Measurements from ENCODE around the gene LRRC26.
A peak's percentile ranks its signal among the peaks of the same experiment; 100 is the strongest.

Gene LRRC26

DNA sequence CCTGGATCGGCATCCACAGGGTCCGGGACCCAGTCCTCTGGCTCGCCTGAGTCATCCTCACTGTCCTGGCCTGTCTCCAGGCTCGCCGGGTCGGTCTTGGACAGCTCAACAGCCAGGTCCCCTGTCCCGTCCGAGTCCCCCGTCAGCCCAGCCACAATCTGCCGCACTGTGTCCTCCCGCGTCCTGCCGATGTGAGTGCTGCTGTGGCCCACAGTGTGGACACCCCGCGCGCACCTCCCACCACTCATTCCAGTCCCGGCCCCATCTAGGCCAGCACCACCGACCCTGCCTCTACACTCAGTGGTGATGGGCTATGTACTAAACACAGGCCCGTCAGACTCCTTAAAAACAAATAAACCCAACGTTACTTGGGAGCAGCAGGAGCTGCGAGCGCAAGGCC lies 11.8 kb upstream of the LRRC26 start:
- no peak for DNase-seq

GRCh38 chr9:137180491-137180890 lies 10.6 kb upstream of the LRRC26 start:
- DNase-seq = no peak

GRCh38 chr9:137179761-137180160 lies 9.9 kb upstream of the LRRC26 start:
- no peak for DNase-seq

- no peak for DNase-seq
Measured at GRCh38 chr9:137178939-137179630, 9.2 kb upstream of the LRRC26 start.

DNA sequence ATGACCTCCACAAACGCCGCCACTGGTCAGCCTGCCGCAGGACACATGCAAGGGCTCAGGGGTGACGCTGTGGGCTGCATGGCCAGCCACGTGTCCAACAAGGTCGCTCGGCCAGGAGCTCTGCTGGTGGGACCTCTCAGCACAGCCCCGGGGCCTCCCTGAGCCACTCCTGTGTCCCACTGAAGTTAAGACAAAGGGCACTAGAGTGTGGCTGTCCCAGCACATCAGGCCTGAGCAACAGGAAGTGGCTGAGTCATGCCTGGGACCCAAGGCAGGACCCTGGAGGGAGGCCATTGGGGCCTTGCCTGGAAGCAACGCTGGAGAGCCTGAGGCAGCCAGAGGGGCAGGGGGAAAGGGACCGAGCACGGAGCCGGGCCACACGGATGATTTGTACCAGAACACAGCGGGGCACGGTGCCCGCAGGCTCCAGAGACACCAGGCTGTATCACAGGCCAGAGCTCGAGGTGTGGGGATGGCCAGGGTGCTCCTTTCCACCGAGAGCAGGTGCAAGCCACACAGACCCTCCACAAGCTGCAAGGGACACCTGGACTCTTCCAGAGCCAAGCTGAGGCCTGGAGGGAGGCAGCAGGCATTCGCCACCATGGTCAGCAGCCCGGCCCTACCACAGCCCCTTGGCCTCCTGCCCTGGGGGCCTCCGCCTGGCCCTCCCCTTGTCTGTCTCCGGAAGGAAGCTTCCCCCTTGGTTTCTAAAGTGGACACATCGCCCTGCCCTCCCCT lies 8.5 kb upstream of the LRRC26 start:
- no peak for DNase-seq

DNA sequence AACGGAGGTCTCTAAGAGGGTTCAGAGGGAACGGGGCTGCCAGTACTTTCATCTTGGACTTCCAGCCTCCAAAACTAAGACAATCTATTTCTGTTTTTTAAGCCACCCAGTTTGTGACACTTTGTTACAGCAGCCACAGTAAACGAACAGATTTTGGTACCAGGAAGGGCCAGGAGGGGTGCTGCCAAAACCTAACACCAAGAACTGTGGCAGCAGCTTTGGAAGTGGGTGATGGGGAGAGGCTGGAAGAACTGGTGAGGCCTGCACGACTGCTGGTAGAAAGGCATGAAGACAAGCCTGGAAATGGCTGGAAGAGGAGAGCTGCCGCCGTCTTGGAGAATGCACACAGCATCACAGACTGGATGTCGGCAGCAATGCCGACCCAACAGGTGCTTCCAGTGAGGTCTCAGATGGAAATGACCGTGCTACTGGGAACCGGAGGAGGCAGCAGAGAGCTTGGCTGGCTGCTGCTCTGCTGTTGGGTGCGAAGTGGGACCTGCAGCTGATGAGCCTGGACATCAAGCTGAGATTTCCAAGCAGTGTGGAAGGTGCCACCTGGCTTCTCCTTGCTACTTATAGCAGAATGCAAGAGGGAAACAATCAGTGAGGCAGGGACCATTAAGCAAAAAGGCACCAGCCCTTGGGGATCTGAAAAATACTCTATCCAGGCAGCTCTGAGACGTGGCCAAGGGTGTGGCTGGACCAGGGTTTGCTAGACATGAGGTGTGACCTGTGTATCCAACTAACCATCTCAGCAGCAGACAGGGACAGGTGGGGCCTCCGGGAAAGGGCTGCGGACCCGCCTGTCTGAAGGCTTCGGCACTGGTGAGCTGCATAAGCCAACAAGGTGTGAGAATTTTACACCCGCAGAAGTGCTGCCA lies 6.7 kb upstream of the LRRC26 start:
- peak; percentile 47 for DNase-seq

DNA sequence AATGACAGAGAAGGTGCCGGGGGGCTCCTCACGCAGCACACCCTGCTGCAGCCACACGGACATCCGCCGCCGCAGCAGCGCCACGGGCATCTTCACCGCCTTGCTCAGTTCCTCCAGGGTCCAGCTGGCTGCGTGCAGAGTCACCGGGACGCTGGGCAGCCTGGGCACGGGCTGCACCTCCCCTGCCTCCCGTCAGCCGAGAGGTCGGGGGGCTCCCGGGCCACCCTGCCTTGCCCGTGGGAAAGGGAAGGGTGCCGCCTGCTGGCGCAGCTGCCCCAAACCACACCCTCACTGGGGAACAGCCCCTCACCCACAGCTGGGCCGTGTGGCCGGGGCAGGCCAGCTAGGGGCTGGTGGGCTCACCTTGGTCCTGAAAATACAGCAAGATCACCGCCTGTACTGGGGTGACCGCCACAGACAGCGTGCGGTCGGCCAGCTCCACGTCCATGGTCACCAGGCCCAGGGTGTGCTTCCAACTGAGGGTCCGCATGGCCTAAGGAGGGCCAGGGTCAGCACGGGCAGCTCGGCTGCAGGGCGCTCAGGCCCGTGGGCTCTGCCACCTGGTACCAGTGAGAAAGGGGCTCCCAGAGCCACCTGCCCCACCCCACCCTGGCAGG lies 5.6 kb upstream of the LRRC26 start:
- no peak for DNase-seq

- peak; percentile 47 for DNase-seq
Measured at GRCh38 chr9:137174722-137175293, 5.0 kb upstream of the LRRC26 start.

- DNase-seq = no peak
Measured at GRCh38 chr9:137173796-137174664, 4.2 kb upstream of the LRRC26 start.

- no peak for DNase-seq
Measured at GRCh38 chr9:137172901-137173795, 3.3 kb upstream of the LRRC26 start.

- DNase-seq = no peak
Measured at GRCh38 chr9:137171149-137171900, 1.5 kb upstream of the LRRC26 start.

GRCh38 chr9:137170486-137171148 lies 766 bp upstream of the LRRC26 start:
- no peak for DNase-seq

DNA sequence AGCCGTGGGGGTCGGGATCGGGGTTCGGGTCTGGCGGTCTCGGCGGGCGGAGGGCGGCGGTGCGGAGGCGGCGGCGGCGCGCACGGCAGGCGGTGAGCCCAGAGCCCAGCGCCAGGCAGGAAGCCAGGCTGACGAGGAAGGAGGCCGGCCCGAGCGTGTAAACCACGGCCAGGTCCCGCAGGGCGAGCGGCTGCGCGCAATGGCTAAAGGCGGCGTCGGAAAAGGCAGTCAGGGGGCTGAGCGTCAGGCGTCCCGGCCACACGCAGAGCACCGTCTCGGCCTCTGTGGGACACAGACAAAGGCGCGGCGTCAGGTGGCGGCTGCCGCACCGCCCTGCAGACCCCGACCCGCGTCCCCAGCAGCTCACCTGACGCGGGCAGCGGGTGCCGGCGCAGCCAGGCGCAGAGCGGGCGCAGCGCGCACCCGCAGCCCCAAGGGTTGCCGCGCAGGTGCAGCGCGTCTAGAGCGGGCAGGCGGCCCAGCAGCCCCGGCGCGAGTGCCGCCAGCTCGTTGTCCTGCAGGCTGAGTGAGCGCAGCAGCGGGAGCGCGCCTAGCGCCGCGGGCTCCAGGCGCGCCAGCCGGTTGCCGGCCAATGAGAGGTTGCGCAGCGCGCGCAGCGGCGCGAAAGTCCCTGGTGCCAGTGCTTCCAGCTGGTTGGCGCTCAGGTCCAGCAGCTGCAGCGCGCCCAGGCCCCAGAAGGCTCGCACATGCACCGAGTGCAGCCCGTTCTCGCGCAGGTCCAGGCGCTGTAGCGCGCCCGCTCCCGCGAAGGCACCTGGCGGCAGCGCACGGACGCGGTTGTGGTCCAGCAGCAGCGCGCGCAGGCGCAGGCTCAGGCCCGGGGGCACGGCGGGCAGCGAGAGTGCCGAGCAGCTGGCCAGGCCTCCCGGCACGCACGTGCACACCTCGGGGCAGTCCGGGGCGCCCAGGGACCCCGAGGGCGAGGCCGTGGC lies 671 bp downstream of the LRRC26 start:
- DNase-seq = peak; percentile 38

DNA sequence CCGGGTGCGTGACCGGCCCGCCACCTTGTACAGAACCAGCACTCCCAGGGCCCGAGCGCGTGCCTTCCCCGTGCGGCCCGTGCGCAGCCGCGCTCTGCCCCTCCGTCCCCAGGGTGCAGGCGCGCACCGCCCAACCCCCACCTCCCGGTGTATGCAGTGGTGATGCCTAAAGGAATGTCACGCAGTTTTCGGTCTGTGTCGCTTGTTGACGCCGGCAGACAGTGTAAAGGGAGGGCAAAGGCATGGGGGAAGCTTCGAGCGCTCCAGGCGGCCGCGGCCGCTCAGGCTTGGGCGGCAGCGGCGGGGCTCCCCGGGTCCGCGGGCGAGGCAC lies 1.3 kb downstream of the LRRC26 start:
- peak; percentile 29 for DNase-seq

GRCh38 chr9:137167747-137168572 lies 1.9 kb downstream of the LRRC26 start:
- no peak for DNase-seq

DNA sequence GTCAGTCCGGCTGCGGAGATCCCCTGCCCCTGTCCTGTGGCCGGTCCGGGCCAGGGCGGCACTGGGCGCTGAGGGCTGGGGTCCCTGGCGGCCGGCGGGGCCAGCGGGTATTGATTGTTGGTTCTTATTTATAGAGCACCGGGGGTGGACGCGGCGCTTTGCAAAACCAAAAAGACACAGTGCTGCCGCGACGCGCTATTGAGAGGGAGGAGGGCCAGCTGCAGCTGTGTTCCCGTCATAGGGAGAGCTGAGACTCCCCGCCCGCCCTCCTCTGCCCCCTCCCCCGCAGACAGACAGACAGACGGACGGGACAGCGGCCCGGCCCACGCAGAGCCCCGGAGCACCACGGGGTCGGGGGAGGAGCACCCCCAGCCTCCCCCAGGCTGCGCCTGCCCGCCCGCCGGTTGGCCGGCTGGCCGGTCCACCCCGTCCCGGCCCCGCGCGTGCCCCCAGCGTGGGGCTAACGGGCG lies 2.5 kb downstream of the LRRC26 start:
- no peak for DNase-seq

Data from stimulated activated CD4-positive, alpha-beta T cell treated with anti-CD3 and anti-CD28 coated beads, Interleukin-15, amount 100 ng/mL, for 24 hours (primary cell).